Hematopoietic multipotent progenitor cell treated with erythropoietin and hydrocortisone succinate and interleukin-3 and kit ligand, for 4 days (in vitro differentiated cells): ENCODE data around the gene MRC1.
A peak's percentile ranks its signal among the peaks of the same experiment; 100 is the strongest.

Source experiments
- DNase-seq: peaks from one replicate; pipeline ENCODE4 v3.0.0-alpha.2; 2015

Gene MRC1

DNA sequence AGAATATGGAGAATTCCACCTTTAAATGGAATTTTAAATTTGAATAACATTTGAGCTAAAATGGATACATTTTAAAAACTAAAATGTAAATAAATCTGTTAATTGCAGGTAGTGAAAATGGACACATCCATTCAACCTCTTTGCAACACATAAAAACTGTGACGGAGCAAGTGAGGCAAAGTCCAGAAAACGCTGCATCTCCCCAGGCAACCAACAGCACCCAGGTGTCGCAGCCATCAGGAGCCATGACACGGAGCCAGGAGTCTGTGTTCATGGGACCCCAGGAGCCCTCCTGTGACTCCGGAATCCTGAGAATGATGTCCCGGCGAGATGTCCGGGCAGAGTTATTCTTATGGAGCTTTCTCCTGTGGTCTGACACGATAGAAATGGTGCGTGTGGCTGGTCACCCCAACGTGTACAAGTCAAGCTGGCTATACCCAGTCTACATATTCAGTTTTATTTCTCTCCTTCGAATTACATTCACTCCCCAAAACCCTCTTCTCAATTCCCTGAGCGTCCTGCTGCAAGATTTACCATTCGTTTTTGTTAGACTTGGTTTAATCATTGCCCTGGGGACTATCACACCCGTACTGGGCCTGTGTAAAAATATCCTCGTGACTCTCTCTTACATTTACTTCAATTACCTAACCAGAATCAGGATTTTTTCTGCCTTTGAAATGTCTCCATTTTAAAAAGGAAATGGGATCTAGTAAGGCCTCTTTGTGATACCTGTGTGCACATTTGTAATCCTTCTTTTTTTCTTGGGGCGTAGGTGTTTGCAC, 13.1 kb upstream of the MRC1 start:
- no peak for DNase-seq

GRCh38 chr10:17801507-17801906, 7.6 kb upstream of the MRC1 start:
- no peak for DNase-seq

- no peak for DNase-seq
Measured at GRCh38 chr10:17802350-17802749, 6.8 kb upstream of the MRC1 start.

DNA sequence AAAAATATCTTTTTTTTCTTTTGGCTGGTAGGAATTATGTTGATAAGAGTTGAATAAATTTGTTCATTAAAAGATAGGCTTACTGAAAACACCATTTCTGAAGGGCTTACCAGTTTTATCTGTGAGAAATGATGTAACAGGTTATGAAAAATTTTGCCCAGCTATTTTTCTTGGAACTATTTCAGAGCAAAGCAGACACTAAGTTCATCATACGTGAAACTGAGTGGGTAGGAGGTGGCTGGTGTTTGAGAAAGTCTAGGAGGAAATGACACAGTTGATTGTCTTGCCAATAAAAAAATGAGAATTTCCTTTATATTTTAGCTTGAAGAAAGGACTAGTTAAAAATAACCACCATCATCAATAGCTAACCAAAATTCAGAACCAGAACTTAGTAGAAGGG, 6.2 kb upstream of the MRC1 start:
- DNase-seq = no peak

DNA sequence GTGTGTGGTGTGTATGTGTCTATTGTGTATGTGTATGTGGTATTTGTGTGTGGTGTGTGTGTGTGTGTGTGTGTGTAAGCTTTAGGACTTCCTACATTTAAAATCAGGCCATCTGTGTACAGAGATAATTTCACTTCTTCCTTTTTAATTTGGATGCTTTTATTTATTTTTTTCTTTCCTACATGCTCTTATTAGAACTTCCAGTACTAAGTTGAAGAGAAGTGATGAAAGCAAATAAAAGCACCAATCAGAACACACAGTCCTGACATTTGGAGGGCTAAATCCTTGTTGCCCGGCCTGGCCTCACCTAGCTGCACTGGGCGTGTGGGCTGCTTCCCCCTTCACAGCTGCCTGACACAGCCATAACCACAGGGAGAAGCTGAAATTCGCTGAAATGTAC, 3.8 kb upstream of the MRC1 start:
- DNase-seq = peak; percentile 36

GRCh38 chr10:17805921-17806577, 3.1 kb upstream of the MRC1 start:
- peak; percentile 86 for DNase-seq

DNA sequence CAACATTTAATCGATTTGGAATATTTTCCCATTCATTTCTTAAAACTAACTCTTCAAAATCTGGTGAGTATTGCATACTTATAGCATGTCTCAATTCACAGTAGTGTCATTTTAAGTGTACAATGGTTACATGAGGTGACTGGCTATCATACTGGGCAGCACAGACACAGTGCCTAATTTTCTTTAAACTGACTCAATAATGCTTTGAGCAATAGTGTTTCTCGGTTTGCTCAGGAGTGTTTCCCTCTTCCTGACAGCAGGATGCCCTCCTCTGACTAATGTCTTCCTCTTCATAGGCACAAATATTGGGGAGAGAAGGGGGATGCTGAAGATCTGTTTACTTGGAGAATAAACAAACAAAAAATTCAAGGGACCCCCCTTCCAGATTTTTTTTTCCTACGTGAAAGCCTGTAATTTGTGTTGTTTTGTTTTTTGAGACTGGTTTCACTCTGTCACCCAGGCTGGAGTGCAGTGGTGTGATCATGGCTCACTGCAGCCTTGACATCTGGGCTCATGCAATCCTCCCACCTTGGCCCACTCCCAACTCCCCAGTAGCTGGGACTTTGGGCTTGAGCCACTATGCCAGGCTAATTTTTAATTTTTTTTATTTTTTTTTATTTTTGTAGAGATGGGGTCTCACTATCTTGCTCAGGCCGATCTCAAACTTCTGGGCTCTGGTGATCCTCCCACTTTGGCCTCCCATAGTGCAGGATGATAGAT, 2.2 kb downstream of the MRC1 start:
- no peak for DNase-seq

DNA sequence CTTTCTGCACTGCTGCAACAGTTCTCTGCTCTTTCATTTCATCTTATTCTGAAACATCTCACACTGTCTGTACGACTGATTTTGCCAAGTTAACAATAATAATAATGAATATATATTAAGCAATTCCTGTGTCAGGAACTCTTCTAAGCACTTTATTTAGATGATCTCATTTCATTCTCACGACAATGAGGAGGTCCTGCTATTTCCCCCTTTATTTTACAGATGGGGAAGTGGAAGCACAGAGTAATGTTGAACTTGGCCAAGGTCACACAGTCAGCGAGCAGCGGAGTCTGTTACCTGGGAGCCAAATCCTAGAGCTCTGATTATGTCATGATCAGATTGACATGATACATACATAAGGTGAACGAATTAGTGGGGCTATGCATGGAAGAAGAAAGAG, 5.8 kb downstream of the MRC1 start:
- DNase-seq = no peak

- no peak for DNase-seq
Measured at GRCh38 chr10:17816199-17816598, 7.1 kb downstream of the MRC1 start.

DNA sequence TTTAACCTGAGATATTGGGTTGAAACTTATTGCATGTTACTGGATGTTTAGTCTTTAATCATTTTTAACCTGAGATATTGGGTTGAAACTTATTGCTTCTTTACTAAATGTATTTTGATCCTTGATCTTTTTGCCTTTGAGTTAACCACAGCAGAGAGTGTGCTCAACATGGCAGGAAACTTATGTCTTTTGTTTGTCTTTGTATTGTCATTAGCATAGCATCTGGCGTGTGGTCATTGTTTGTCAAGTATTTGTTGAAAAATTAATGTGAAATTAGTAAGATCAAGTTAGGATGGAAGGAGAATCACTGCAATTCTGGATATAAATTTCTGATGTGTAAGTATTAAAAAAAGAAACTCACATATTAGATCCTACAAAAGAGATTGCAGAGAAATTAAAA, 8.2 kb downstream of the MRC1 start:
- DNase-seq = no peak

GRCh38 chr10:17817790-17818189, 8.6 kb downstream of the MRC1 start:
- DNase-seq = no peak

- DNase-seq = no peak
Measured at GRCh38 chr10:17819836-17820235, 10.7 kb downstream of the MRC1 start.

DNA sequence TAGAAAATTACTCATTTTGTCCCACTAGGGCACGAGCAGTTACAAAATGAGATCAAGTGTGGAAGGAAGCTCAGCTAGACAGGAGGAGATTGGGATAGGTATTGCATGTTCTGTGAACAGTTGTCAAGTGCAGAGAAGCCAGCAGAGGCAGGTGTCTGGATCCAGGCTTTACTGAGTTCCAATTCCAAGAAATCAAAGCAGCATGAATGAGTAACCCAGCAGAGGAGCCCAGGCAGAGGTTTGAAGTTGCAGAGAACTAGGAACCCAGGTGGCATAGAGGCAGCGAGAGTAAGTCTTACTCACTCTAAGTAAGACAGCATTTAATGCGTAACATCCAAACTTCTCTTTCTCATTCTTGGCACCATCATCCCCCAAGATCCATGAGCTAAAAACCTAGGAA, 11.8 kb downstream of the MRC1 start:
- no peak for DNase-seq

DNA sequence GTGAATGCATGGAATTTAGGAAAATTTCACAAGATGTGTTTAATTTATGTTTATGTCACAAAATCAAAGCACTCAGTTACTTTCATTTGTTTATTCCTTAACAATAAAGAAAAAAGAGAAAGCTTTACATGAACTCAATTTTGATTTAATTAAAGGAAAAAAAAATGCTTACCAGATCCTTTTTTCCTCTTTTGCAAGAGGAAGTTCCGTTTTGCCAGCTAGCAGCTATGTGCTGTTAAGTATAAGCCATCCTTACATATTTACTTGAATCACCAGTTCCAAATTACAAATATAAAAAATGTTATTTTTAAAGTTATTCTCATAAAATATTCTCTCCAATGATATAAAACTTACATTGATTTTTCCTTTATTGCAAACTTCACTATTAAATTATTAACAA, 12.7 kb downstream of the MRC1 start:
- DNase-seq = peak; percentile 24

DNA sequence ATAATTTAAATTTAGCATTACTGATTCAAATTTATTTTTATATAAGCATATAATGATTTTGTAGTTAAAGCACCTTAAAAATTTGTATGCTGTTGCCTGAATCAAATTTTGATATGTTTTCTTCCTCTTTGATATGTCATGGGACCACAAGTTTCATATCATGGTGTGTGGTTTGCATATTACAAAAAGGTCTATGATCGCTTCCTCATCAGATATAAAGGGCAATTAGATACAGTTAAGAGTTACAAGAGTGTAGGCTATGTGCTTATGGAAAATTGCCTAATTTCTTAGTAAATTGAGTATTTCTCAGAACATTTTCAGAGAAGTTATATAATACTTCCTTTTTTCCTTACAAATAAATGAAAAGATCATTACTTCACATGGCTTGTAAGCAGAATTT, 22.2 kb downstream of the MRC1 start:
- DNase-seq = peak; percentile 80

DNA sequence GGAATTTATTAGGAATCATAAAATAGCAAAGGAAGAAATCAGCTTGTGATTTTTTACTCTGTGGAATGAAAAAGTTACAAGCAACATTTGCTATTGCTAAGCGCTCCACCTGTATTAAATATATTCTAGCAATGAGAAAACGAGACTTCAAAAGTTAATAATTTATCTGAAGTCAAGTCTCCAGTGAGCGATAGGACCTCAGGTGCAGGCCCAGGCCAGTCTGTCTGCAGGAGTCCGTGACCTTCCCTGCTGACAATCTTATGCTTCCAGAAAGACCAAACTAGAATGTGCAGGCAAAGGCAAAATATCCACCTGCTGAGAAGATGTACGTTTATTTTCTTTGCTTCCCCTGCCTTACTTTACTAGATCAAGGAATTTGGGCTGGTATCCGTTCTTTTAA, 22.7 kb downstream of the MRC1 start:
- DNase-seq = no peak

DNA sequence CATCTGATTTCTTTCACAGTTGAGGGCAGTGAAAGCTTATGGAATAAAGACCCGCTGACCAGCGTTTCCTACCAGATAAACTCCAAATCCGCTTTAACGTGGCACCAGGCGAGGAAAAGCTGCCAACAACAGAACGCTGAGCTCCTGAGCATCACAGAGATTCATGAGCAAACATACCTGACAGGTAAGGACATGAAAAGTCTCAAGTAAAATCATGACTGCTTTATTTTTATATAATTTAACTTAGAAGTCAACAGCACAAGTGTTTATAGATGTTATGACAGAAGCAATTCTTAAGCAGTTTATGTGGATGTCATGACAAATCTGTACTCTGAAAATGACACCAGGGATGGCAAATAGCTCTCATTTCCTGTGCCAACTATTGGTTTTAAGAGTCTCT, 24.5 kb downstream of the MRC1 start:
- DNase-seq = no peak

DNA sequence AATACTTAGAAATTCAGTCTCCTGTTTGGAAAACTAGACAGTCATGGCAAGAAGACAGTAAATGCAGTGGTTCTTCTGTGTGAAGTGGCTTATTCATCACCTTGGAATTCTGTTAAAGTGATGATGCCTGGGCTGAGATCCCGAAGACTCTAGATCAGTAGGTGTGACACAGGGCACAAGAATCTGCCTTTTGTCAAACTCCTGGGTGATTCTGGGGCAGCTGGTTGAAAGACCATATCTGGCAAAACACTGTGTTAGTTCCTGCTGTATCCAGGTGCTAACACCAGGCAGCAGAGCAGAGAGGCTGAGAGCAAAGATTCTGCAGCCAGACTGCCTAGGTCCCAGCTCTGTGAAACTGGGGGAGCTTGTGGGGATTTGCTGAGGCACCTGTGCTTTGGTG, 26.5 kb downstream of the MRC1 start:
- no peak for DNase-seq

DNA sequence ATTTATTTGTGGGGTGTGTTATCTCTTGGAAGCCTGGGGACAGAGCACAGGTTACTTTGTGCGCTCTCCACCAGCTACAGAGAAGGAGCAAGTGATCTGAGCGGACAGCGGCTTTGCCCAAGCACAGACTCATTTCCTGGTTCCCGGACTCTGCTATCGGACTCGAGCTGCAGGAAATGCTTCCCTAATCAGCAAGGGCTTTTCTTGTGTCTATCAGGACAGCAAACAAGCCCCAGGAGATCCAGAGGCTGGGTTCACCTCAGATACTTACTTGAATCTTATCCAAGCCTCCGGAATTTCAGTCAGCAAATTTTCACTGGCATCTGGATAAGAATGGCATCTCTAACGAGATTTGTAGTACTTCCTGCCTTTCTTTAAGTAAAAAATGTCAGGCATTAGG, 27.8 kb downstream of the MRC1 start:
- DNase-seq = peak; percentile 67

GRCh38 chr10:17838080-17838648, 29.0 kb downstream of the MRC1 start:
- DNase-seq = peak; percentile 4

DNA sequence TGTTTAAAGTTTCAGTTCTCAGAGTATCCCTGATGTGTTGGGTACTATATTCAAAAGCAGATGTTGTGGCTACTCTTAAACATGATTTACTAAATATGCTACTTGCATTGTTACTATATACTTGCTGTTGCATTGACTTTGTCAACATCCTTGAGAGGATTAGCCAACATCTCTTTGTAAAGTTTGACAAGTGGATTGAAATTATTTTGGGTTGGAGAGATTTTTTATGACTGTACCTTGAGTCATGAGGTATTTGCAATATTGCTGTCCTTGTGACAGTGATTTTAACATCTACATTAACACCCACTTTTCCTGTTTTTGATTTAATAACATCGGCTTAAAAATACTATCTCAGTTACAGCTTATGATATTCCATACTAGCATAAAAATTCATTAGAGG, 31.9 kb downstream of the MRC1 start:
- DNase-seq = no peak

- no peak for DNase-seq
Measured at GRCh38 chr10:17842641-17843040, 33.5 kb downstream of the MRC1 start.

DNA sequence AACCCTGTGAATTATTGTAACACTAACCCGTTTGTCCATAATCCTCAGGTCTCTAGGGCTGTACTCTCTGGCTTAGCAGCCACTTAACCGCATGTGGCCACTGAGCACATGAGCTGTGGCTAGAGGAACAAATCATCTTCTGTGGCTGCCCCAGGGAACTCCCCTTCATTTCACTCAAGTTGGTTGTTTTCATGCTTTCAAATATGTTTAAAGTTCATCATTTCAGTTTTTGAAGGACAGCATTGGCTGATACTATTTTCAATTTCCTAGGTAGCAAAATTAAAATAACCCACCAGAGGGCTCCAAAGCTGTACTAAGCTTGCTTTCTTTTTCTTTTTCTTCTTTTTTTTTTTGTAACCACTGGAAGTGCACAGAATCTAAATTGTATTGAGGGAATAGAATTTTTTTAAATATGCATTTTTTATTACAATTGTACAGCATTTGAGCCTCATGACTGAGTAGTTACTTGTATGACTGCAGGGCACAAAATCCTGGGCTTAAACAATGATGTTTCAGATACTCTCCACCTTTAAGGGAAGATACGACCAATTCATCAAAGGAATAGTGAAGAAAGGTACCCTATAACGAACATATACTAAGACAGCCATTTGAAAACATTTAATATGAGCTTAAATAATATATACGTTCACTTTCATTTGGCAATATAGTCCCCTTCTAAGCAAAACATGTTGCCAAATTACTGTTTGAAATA, 38.6 kb downstream of the MRC1 start:
- peak; percentile 62 for DNase-seq
